ENCODE results near the gene PIGU.
"Not testable (repeated sequence)": the region's sequence is repeated elsewhere in the genome, so short reads cannot be mapped to it uniquely, and the experiment has no call there.

The PIGU gene

DNA sequence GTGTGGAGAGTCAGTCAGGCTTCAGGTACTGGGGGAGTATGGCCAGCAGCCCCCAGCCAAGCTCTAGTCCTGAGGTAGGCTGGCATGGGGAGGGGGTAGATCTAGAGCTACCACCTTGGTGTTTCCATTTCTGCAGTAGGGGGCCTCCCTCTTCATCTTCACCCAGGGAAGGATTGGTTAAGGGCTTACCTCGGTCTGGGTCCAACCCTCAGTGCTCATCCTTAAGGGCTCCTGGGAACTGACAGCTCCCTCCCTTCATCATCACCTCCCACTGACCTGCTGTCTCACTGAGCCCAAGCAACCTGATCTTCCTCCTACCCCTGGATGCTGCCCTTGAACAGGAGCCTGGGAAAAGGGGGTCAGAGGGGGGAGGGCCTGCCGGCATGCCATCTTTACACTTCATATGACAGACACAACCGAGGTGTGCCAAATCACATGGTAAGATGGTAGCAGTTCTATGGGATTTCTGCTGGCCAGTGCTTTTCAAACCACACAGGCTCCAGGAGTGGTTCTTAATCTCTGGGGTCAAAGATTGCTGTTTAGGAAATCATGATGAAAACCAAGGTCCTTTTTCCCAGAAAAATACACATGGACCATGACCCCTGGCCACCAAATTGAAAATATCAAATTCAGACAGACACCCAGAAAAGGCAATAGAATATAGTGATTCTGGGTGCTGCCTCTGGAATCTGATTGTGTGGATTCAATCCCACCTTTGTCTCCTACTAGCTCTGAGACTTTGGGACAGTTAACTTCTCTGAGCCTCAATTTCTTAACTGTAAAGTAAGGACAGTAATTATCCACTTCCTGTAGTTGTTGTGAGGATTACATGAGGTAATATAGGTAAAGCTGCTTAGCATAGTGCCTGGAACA, 30.3 kb upstream of the PIGU start:
- no peak for DNase-seq

DNA sequence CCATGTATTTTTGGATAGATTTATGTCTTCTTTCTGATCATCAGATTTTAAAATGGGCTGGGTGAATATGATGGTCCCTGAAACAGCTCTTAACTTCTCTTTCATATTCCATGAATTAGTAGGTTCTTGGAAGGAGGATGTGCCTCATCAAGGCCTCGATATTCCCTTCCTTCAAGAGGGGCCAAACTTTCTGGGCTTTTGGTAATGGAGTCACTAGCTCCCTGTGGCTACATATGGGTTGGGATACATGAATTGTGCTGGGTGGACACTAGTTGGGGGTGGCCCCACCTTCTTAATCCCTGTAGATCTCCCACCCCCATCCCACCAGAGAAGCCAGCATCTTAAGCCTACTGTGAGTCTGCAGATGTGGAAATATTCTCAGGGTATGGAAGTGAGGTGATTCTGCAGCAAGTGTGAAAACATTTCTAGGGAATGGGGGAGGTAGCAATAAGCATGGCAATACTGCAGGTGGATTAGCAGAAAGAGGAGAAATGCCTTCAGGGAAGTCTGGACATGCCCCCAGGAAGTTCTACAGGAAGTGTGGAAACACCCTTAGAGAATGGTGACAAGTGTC, 29.5 kb upstream of the PIGU start:
- DNase-seq = no peak

DNA sequence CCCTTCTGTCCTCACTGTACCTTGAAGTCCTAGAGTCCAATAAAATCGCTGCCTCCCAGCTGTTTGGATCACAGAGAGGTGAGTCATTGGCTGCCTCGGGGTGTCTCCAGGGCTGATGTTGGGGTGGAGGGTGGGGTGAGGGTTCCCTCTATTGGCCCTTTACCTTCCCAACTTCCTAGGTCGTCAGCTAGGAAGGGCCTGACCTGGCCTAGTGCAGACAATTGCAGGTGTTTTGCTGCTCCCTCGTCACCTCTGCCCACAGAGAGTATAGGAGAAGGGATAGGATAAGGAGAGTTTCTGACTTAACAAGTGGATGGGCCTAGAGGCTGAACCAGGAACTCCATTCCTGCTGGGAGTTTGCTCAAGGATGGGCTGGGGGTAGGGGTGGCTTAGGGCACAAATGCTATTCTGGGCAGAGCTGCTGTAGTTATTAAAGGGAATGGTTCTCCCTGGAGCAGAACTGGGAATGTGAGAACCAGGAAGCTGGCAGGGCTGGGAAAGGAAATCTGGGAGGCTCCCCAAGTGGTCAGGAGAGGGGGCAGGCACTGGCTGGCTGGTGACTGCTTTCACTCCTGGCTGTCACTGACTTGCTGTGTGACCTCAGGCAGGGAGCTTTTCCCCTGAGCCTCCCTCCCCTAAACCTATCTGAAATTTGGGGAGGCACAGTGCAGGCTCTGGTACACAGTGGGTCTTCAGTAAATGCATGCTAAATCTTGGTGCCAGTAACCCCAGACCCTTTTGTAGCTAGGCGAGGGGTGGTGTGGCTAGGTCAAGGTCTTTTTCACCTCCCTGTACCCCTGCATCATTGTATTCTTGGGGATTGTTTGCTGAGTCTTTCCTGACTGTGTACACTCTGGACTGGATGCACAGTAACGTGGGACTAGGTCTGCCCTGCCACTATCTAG, 28.8 kb upstream of the PIGU start:
- DNase-seq = peak; percentile 59

DNA sequence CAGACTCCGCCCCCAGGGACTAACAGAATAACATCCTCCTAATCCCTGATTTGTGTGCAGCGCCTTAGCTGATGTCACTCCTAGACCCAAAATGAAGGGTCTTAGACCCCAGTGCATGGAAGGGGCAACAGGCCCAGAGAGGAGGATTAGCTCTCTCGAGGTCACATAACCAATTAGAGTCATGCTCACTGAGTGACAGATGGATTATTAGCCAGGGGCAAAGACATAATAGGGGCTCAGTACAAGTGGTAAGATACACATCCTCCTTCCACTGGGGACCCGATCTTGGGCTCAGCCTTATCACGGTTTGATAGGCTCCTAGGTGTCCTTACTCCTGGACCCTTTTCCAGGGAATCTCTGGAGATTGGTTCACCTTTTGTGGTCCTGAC, 28.1 kb upstream of the PIGU start:
- no peak for DNase-seq

DNA sequence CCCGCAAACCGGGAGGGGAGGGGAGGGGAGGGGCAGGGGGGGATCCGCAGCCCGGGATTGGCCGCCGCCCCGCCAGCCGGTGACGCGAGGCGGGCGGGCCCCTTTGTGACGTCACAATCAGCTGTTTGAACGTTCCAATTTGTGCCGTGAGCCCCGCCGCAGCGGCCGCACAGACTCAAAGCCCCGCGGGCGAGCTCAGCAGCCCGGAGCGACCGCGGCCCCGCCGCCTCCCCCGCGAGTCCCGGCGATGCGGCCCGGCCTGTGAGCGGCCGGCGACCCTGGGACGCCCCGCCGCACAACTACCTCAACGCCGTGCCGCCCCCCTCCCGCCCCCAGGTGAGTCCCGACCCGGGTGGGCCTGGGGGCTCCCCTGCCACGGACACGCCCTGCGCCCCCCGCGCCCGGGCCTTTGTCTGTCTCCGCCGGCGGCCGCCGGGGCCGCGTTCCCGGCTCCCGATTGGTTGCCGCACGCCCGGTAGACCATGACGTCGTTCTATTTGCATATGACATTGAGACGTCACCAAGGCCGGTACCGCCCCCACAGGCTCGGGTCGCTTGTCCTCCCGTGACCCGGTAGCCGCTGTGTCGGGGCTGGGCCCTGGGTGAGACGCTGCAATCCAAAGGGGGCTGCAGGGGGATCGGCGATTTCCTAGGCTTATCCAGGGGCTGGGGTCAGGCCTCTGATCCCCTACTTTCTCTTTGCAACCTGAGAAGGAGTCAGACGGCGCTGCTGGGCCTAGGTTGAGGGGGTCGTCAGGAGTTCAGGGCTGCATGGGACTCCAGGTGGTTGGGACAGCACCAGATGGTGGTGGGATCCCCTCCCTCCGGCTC, 27.5 kb upstream of the PIGU start, which contains the start of gene TP53INP2:
TSS of gene TP53INP2 (plus strand) at position 168 of the 831 bp plus-strand sequence. CDS start 4,396 bp downstream, outside the sequence.
- peak; percentile 71 for DNase-seq

DNA sequence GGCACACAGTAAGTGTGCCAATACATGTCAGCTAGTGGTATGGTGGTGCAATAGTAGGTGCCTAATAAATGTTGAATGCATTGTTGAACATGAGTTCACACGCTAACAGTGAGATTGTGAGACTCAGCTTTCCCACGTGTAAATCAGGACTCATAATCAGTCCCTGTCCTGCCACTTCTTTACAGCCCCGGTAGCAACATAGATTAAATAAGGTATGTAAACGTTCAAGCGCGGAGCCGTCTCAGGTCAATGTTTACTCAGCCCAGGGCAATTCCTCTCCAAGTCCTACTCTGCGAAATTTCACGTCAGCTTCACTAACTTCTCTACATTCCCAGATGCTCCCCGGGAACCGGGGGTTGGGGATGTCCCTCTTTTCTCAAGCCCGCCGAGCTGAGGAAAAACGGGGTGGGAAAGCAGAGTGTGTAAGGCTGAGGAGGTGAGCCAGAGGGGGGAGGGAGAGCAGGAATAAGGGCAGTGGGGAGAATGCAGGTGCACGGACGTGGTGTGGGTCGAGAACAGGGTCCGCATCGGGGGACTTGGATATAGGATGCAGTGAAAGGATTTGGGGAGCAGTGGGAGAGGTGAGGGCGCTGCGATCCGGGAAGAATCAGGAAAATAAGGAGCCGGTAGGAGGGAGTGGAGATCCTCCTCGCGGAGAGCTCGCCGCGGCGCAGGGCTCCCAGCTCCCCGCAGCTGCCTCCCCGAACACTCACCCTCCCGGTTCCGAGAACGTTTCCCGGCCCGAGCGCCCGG, 26.7 kb upstream of the PIGU start:
- DNase-seq = no peak

DNA sequence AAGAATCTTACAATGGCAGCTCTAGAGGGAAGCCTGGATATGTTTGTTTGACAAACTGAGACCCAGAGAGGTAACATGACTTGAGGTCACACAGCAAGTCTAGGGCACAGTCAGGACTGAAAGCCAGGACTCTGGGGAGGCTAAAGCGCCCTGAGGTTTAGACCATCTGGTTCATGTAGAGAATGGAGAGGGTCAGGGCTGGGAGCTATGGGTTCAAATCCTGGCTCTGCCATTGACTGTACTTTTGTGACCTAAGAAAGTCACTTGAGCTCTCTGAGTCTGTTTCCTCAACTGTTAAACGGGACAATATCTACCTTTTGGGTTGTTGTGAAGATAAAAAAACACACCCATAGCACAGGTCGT, 26.1 kb upstream of the PIGU start:
- DNase-seq = no peak

DNA sequence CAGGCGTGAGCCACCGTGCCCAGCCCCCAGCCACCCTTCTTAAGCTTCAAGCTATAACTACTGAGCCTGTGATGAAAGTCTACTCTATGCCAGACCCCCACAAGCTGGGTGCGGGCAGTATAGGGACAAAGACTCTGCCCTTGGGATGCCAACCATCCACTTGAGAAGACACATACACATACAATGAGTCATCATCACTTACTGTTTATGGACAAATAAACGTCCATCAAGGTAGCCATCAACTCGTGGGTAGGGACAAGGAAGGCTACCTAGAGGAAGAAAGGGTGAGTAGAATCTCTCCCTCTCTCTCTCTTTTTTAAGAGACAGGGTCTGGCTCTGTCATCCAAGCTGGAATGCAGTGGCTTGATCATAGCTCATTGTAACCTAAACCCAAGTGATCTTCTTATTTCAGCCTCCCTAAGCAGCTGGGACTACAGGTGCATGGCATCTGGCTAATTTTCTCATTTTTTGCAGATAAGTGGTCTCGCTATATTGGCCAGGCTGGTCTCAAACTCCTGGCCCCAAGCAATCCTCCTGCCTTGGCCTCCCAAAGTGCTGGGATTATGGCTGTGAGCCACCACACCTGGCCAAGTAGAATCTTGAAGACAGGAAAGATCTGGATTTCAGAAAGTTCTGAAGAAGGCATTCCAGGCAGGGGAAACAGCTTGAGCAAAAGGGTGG, 24.7 kb upstream of the PIGU start:
- DNase-seq = no peak

DNA sequence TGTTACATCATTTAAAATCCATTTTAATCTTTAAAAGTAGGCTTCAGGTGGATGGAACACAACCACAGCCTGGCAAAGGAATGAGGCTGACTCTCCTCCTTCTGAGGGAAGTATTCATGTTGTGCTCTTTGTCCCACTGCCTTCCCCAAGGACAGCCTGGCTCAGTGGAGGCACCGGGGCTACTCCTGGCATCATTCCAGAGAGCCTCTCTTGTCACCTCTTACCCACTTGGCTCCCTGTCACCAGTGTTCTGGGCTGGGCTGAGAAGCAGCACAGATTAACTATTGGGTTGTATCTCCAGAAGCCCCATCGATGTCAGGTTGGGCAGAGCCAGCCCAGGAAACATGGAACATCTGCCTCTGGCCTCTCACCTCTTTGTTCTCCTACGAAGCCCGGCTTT, 16.5 kb upstream of the PIGU start:
- no peak for DNase-seq

DNA sequence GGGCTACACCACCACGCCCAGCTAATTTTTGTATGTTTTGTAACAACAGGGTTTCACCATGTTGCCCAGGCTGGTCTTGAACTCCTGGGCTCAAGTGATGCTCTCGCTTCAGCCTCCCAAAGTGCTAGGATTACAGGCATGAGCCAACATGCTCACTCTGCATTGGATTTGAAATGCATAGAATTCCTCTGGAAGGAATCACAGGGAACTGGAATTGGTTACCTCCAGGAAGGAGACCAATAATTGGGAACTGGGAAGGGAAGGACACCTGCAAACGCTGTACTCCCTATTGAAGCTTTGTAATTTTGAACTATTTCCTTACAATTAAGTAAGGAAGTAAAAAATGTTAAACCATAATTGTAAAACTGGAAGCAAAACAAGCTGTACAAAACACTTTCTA, 14.9 kb upstream of the PIGU start:
- no peak for DNase-seq

DNA sequence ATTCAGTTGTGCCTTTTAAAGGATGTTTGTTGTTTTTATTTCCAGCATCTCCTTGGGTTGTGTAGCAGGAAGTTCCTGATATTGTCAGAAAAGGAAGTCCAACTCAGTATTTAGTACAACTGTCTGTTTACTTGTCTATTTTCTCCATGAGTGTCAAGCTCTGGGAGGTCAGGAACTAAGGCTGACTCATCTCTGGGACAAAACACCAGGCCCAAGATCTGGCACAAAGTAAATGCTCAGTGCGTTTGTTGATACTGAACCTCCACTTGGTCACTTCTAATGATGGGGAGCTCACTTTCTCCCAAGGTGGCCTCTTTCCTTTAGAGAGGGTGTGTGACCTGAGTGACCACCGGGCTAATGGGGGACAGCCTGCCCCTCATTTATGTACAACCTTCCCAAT, 12.6 kb upstream of the PIGU start:
- no peak for DNase-seq

DNA sequence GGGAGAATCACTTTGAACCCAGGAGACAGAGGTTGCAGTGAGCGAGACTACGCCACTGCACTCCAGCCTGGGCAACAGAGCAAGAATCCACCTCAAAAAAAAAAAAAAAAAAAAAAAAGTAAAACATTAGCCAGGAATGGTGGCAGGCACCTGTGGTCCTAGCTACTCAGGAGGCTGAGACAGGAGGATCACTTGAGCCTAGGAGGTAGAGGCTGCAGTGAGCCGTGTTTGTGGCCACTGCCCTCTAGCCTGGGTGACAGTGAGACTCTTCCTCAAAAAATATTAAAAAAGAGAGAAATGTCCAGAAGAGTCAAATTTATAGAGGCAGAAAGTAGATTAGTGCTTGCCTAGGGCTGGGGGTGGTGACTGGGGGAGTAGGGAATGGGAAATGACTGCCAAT, 6.8 kb upstream of the PIGU start:
- DNase-seq = no peak

DNA sequence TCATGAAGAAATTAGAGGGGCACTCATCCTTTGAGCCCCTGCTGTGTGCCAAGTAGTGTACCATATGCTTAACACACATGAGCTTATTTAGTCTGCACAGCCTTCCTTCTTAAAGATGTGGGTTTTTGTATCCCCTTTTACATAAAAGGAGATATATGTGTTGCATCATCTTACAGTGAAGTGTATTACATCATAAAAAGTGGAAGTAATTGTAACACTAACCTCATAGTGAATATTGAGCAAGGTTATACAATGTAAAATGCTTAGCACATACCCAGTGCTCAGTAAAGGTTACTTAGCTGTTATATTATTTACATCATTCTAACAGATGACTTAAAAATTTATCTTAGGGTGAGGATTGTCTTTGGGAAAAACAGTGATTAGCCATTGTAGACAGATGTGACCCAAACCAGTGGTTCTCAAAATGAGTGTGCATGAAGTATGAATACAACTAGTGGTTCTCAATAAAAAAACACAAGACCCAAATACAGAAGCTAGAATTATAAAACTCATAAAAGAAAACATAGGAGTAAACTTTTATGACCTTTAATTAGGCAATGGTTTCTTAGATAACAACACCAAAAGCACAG, 3.8 kb upstream of the PIGU start:
- DNase-seq = no peak

DNA sequence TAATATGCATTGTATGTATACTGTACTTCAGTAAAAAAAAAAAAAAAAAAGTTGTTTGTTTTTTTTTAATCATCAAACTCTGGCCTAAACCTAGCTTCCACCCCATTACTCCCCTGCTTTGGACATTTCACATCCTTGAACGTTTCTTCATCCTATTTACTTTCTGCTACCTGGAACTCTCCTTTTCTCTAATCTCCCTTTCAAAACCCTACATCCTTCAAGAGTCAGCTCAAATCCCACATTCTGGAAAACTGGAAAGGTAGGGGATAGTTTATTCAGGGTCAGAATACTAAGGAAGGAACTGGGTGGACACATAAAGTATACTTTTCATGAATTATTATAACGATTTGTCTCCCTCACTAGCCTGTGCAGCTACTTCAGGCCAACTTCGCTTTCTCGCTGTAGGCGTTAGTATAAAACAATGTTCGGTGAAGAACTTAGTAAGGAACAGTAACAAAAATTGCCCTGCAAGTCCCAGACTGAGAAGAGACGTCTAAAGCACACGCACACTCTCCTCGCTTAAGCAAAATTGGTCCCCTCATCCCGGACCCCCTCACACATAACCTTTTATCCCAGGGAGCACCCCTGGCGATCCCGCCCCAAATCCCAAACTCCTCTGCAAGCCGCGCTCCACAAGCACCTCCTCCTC, 775 bp downstream of the PIGU start:
- no peak for DNase-seq

DNA sequence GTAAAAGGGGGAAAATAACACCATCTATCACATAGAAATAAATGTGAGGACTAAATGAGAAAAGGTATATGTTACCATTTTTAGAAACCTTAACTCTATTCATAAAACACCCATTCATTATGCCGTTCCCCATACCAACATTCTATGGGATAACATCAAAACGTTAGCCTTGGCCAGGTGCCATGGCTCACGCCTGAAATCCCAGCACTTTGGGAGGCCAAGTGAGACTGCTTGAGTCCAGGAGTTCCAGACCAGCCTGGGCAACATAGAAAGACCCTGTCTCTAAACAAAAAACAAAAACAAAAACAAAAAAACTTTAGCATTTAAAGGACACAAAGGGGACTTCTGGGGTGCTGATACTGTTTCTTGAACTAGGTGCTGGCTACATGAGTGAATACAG, 1.3 kb downstream of the PIGU start:
- DNase-seq = no peak

DNA sequence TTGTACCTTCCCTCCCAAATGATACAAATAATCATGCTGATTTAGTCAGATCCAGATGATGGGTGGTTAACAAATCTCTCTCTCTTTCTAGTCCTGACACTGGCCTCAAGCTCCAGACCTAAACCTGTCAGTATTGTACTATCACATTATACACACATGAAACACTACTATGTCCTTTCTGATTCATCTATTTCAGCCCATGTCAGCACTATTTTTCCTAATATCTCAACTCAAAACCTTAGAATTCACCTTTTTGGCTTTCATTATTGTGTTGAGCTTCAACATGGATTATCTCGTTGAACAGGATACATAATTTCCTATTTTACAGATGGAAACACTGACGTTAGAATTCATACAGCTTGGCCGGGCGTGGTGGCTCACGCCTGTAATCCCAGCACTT, 3.5 kb downstream of the PIGU start:
- DNase-seq = no peak

DNA sequence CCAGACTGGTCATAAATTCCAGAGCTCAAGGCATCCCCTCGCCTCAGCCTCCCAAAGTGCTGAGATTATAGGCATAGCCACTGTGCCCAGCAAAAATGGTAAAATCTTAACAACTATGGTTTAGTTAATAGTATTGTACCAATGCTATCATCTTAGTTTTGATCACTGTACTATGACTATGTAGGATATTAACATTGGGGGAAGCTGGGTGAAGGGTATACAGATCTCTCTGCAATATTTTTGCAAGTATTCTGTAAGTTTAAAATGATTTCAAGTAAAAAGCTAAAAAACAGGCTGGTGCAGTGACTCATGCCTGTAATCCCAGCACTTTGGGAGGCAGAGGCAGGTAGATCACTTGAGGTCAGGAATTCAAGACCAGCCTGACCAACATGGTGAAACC, 7.8 kb downstream of the PIGU start:
- no peak for DNase-seq

DNA sequence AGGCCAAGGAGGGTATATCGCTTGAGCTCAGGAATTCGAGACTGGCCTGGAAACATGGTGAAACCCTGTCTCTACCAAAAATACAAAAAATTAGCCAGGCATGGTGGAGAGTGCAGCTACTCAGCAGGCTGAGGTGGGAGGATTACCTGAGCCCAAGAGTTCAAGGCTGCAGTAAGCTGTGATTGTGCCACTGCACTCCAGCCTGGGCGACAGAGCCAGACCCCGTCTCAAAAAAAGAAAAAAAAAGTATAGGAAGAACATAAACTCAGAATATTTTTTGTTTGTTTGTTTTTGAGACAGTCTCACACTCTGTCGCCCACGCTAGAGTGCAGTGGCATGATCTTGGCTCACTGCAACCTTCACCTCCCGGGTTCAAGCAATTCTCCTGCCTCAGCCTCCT, 12.1 kb downstream of the PIGU start:
- not testable (repeated sequence) for DNase-seq

DNA sequence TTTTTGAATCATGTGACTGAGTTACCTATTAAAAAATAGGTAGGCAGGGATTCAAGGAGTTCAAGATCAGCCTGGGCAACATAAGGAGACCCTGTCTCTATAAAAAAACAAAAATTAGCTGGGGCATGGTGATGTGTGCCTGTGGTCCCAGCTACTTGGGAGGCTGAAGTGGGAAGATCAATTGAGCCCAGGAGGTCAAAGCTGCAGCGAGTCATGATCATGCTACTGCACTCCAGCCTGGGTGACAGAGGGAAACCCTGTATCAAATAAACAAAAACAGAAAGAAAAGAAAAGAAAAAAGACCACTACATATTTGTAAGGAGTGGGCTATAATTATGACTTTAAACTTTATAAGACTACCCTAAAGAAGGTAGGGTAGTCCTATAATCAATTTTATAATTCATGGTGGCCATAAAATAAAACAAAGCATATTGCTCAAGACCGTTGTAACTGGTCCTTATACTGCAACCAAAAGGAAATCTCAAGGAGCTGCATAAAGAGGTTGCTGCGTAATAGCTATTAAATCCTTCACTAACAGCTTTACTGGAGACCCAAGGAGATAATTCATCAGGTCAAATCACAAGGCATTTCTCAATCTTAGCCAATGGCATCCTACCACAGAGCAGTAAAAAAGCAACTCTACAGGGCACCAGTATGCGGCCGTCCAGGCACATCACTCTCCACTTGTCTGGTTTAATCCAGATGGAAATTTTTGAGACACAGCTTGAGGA, 13.5 kb downstream of the PIGU start:
- no peak for DNase-seq

DNA sequence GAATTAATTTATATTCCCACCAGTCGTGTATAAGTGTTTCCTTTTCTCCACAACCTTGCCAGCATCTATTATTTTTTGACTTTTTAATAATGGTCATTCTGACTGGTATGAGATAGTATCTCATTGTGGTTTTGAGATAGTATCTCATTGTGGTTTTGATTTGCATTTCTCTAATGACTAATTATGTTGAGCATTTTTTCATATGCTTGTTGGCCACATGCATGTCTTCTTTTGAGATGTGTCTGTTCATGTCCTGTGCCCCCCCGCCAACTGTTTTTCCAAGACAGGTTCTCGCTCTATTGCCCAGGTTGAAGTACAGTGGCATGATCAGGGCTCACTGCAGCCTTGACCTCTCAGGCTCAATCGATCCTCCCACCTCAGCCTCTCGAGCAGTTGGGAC, 15.1 kb downstream of the PIGU start:
- DNase-seq = not testable (repeated sequence)

Data from NCI-H226 (cell line).